Measurements from ENCODE around the gene BGLAP. TPM values are rescaled to one million over a fixed set of nuclear protein-coding genes. Genes with fewer than 3 reads are reported as not detected.

Gene BGLAP
- total and polyA plus RNA-seq, 2 donors from 2014 or later: 1.7 to 1.8 TPM

- no peak overlapping the region for H3K9ac ChIP-seq (ENCODE audit: low read length in 3 of 3)
- no peak for TF ChIP-seq CTCF (IDR thresholded peaks at IDR 0.05; ENCODE audit: borderline replicate concordance, extremely low read depth, insufficient read depth)
- peaks cover 0 to 21% (median 17%) of the 10 kb centered on the region in 3 donors for H3K4me1 ChIP-seq (ENCODE audit: control insufficient read depth in 2 of 3, insufficient read depth in 2 of 3, low read depth in 1 of 3, low read length in 3 of 3)
- no peak for FAIRE-seq
- H3K27me3 ChIP-seq (ENCODE audit: control insufficient read depth, insufficient read depth, low read length): no peaks in the 10 kb centered on the region
- no peak overlapping the region for H3K27ac ChIP-seq (ENCODE audit: low read depth in 2 of 2, low read length in 2 of 2)
- no peak overlapping the region for H3K4me3 ChIP-seq (ENCODE audit: low read length in 3 of 3)
- no peaks in the 10 kb centered on the region for H3K9me3 ChIP-seq (ENCODE audit: control insufficient read depth in 2 of 3, insufficient read depth in 1 of 3, low read length in 3 of 3)
- DNase-seq: no peak
- intact Hi-C loops (cut with DNase I): no loop called here
- H3K36me3 ChIP-seq (ENCODE audit: control insufficient read depth in 2 of 3, insufficient read depth in 3 of 3, low read length in 3 of 3): peaks cover 0 to 2% (median 0%) of the 10 kb centered on the region in 3 donors
Observed at GRCh38 chr1:156286061-156286460, 44.1 kb downstream of the BGLAP start.

GRCh38 chr1:156289857-156290256 is 47.9 kb downstream of the BGLAP start:
- Histone ChIP-seq H3K9me3 (ENCODE audit: control insufficient read depth in 2 of 3, insufficient read depth in 1 of 3, low read length in 3 of 3) (no peaks in the 10 kb centered on the region), H3K4me3 (ENCODE audit: low read length in 3 of 3) (no peak overlapping the region), H3K9ac (ENCODE audit: low read length in 3 of 3) (no peak overlapping the region), H3K36me3 (ENCODE audit: control insufficient read depth in 2 of 3, insufficient read depth in 3 of 3, low read length in 3 of 3) (peaks cover 0 to 2% (median 2%) of the 10 kb centered on the region in 3 donors), H3K4me1 (ENCODE audit: control insufficient read depth in 2 of 3, insufficient read depth in 2 of 3, low read depth in 1 of 3, low read length in 3 of 3) (peaks cover 0 to 16% (median 11%) of the 10 kb centered on the region in 3 donors), H3K27ac (ENCODE audit: low read depth in 2 of 2, low read length in 2 of 2) (no peak overlapping the region), H3K27me3 (ENCODE audit: control insufficient read depth, insufficient read depth, low read length) (no peaks in the 10 kb centered on the region)
- DNase-seq (no peak), FAIRE-seq (no peak)
- intact Hi-C loops (cut with DNase I): no loop called here
- TF ChIP-seq CTCF (IDR thresholded peaks at IDR 0.05; ENCODE audit: borderline replicate concordance, extremely low read depth, insufficient read depth): no peak

GRCh38 chr1:156291226-156292061 is 49.5 kb downstream of the BGLAP start:
- Histone ChIP-seq H3K4me3 (ENCODE audit: low read length in 3 of 3) (peak overlapping the region; percentile 66 to 82 (median 76)), H3K4me1 (ENCODE audit: control insufficient read depth in 2 of 3, insufficient read depth in 2 of 3, low read depth in 1 of 3, low read length in 3 of 3) (peaks cover 0 to 20% (median 13%) of the 10 kb centered on the region in 3 donors), H3K9ac (ENCODE audit: low read length in 3 of 3) (peak overlapping the region; percentile 57 to 92 (median 68)), H3K27ac (ENCODE audit: low read depth in 2 of 2, low read length in 2 of 2) (peak overlapping the region; percentile 84 to 85), H3K36me3 (ENCODE audit: control insufficient read depth in 2 of 3, insufficient read depth in 3 of 3, low read length in 3 of 3) (peaks cover 0 to 2% (median 2%) of the 10 kb centered on the region in 3 donors), H3K9me3 (ENCODE audit: control insufficient read depth in 2 of 3, insufficient read depth in 1 of 3, low read length in 3 of 3) (no peaks in the 10 kb centered on the region), H3K27me3 (ENCODE audit: control insufficient read depth, insufficient read depth, low read length) (no peaks in the 10 kb centered on the region)
- intact Hi-C loops (cut with DNase I): no loop called here
- FAIRE-seq (no peak), DNase-seq (peak; percentile 88 to 94 (median 92))
- no peak for TF ChIP-seq CTCF (IDR thresholded peaks at IDR 0.05; ENCODE audit: borderline replicate concordance, extremely low read depth, insufficient read depth)

Other genes with a start within 250 kb of the BGLAP start
- gene SSR2, start 221.2 kb upstream of the BGLAP start, total RNA-seq: 175 TPM
- 300 TPM for gene SSR2, start 221.2 kb upstream of the BGLAP start, polyA plus RNA-seq (ENCODE audit: insufficient read depth, low read depth, low replicate concordance)
- gene UBQLN4, start 188.4 kb upstream of the BGLAP start, total RNA-seq: 24.5 TPM
- gene UBQLN4, start 188.4 kb upstream of the BGLAP start, polyA plus RNA-seq (ENCODE audit: insufficient read depth, low read depth, low replicate concordance): 24.6 TPM
- 50.8 TPM for gene LAMTOR2, start 187.4 kb upstream of the BGLAP start, total RNA-seq
- 200 TPM for gene LAMTOR2, start 187.4 kb upstream of the BGLAP start, polyA plus RNA-seq (ENCODE audit: insufficient read depth, low read depth, low replicate concordance)
- gene RAB25, start 181.0 kb upstream of the BGLAP start, total RNA-seq: 51.4 TPM
- gene RAB25, start 181.0 kb upstream of the BGLAP start, polyA plus RNA-seq (ENCODE audit: insufficient read depth, low read depth, low replicate concordance): 73.0 TPM
- gene MEX3A, start 159.7 kb upstream of the BGLAP start, total RNA-seq: 1.7 TPM
- 1.0 TPM for gene MEX3A, start 159.7 kb upstream of the BGLAP start, polyA plus RNA-seq (ENCODE audit: insufficient read depth, low read depth, low replicate concordance)
- gene LMNA, start 127.5 kb upstream of the BGLAP start, total RNA-seq: 384 TPM
- gene LMNA, start 127.5 kb upstream of the BGLAP start, polyA plus RNA-seq (ENCODE audit: insufficient read depth, low read depth, low replicate concordance): 145 TPM
- 45.9 TPM for gene SEMA4A, start 88.6 kb upstream of the BGLAP start, total RNA-seq
- 16.4 TPM for gene SEMA4A, start 88.6 kb upstream of the BGLAP start, polyA plus RNA-seq (ENCODE audit: insufficient read depth, low read depth, low replicate concordance)
- gene SLC25A44, start 48.1 kb upstream of the BGLAP start, total RNA-seq: 28.1 TPM
- 29.0 TPM for gene SLC25A44, start 48.1 kb upstream of the BGLAP start, polyA plus RNA-seq (ENCODE audit: insufficient read depth, low read depth, low replicate concordance)
- 65.6 TPM for gene PMF1, start 29.2 kb upstream of the BGLAP start, total RNA-seq
- 110 TPM for gene PMF1, start 29.2 kb upstream of the BGLAP start, polyA plus RNA-seq (ENCODE audit: insufficient read depth, low read depth, low replicate concordance)
- 4.2 TPM for gene PAQR6, start 5.9 kb downstream of the BGLAP start, total RNA-seq
- gene PAQR6, start 5.9 kb downstream of the BGLAP start, polyA plus RNA-seq (ENCODE audit: insufficient read depth, low read depth, low replicate concordance): 2.0 TPM
- gene SMG5, start 40.6 kb downstream of the BGLAP start, total RNA-seq: 69.5 TPM
- gene SMG5, start 40.6 kb downstream of the BGLAP start, polyA plus RNA-seq (ENCODE audit: insufficient read depth, low read depth, low replicate concordance): 46.1 TPM
- gene TMEM79, start 42.1 kb downstream of the BGLAP start, total RNA-seq: 2.7 TPM
- gene TMEM79, start 42.1 kb downstream of the BGLAP start, polyA plus RNA-seq (ENCODE audit: insufficient read depth, low read depth, low replicate concordance): 3.9 TPM
- 52.4 TPM for gene GLMP, start 53.5 kb downstream of the BGLAP start, total RNA-seq
- 154 TPM for gene GLMP, start 53.5 kb downstream of the BGLAP start, polyA plus RNA-seq (ENCODE audit: insufficient read depth, low read depth, low replicate concordance)
- gene VHLL, start 57.1 kb downstream of the BGLAP start, total RNA-seq: not detected
- gene VHLL, start 57.1 kb downstream of the BGLAP start, polyA plus RNA-seq (ENCODE audit: insufficient read depth, low read depth, low replicate concordance): not detected
- 149 TPM for gene CCT3, start 96.1 kb downstream of the BGLAP start, total RNA-seq
- gene CCT3, start 96.1 kb downstream of the BGLAP start, polyA plus RNA-seq (ENCODE audit: insufficient read depth, low read depth, low replicate concordance): 181 TPM
- gene TSACC, start 96.3 kb downstream of the BGLAP start, total RNA-seq: not detected
- gene TSACC, start 96.3 kb downstream of the BGLAP start, polyA plus RNA-seq (ENCODE audit: insufficient read depth, low read depth, low replicate concordance): 1.1 TPM
- 4.2 TPM for gene RHBG, start 127.0 kb downstream of the BGLAP start, total RNA-seq
- gene RHBG, start 127.0 kb downstream of the BGLAP start, polyA plus RNA-seq (ENCODE audit: insufficient read depth, low read depth, low replicate concordance): 61.9 TPM